ENCODE data around the gene NDRG3. TPM values are rescaled to one million over a fixed set of nuclear protein-coding genes. Genes with fewer than 3 reads are reported as not detected.
"Not testable (repeated sequence)": the region's sequence is repeated elsewhere in the genome, so short reads cannot be mapped to it uniquely, and the experiment has no call there.

Gene NDRG3
- total and polyA plus RNA-seq, 4 donors: 46.3 to 96.2 (median 85.0) TPM

- no peak for DNase-seq (ENCODE audit: low read depth in 4 of 6, low spot score in 6 of 6)
- WGBS (ENCODE audit: insufficient coverage): no CpG with 5 or more reads among the region's 6 CpGs
- H3K9me3 ChIP-seq (ENCODE audit: control insufficient read depth, insufficient read depth, low read length): no peaks in the 10 kb centered on the region
These were observed 61.1 kb downstream of the NDRG3 start for GRCh38 chr20:36684747-36685146.

GRCh38 chr20:36682311-36682710, 63.6 kb downstream of the NDRG3 start:
- no peak for DNase-seq (ENCODE audit: low read depth in 4 of 6, low spot score in 6 of 6)
- H3K27ac ChIP-seq (ENCODE audit: low read depth, low read length): no peak overlapping the region
- no peaks in the 10 kb centered on the region for H3K27me3 ChIP-seq (ENCODE audit: control insufficient read depth, insufficient read depth, low read length)
- no peak overlapping the region for H3K4me3 ChIP-seq (ENCODE audit: low read depth, low read length)
- peaks cover 42% of the 10 kb centered on the region for H3K36me3 ChIP-seq (ENCODE audit: control insufficient read depth, insufficient read depth, low read length)
- WGBS (ENCODE audit: insufficient coverage): no CpG with 5 or more reads among the region's 1 CpG
- no peaks in the 10 kb centered on the region for H3K4me1 ChIP-seq (ENCODE audit: control insufficient read depth, insufficient read depth, low read length)
- H3K9me3 ChIP-seq (ENCODE audit: control insufficient read depth, insufficient read depth, low read length): no peaks in the 10 kb centered on the region

More at GRCh38 chr20:36684747-36685146, 61.1 kb downstream of the NDRG3 start:
- Histone ChIP-seq H3K27ac (ENCODE audit: low read depth, low read length) (no peak overlapping the region), H3K4me1 (ENCODE audit: control insufficient read depth, insufficient read depth, low read length) (no peaks in the 10 kb centered on the region), H3K36me3 (ENCODE audit: control insufficient read depth, insufficient read depth, low read length) (peaks cover 29% of the 10 kb centered on the region), H3K4me3 (ENCODE audit: low read depth, low read length) (no peak overlapping the region), H3K27me3 (ENCODE audit: control insufficient read depth, insufficient read depth, low read length) (no peaks in the 10 kb centered on the region)

- Histone ChIP-seq H3K4me1 (ENCODE audit: control insufficient read depth, insufficient read depth, low read length) (no peaks in the 10 kb centered on the region), H3K36me3 (ENCODE audit: control insufficient read depth, insufficient read depth, low read length) (peaks cover 30% of the 10 kb centered on the region), H3K27me3 (ENCODE audit: control insufficient read depth, insufficient read depth, low read length) (no peaks in the 10 kb centered on the region), H3K9me3 (ENCODE audit: control insufficient read depth, insufficient read depth, low read length) (no peaks in the 10 kb centered on the region), H3K27ac (ENCODE audit: low read depth, low read length) (no peak overlapping the region), H3K4me3 (ENCODE audit: low read depth, low read length) (no peak overlapping the region)
- WGBS (ENCODE audit: insufficient coverage): 95% methylated on average over 8 of the region's 8 CpGs
- no peak for DNase-seq (ENCODE audit: low read depth in 4 of 6, low spot score in 6 of 6)
These were observed 68.5 kb downstream of the NDRG3 start for GRCh38 chr20:36677422-36677771.

GRCh38 chr20:36676701-36677421, 69.0 kb downstream of the NDRG3 start:
- H3K9me3 ChIP-seq (ENCODE audit: control insufficient read depth, insufficient read depth, low read length): no peaks in the 10 kb centered on the region
- H3K27ac ChIP-seq (ENCODE audit: low read depth, low read length): no peak overlapping the region
- no peaks in the 10 kb centered on the region for H3K27me3 ChIP-seq (ENCODE audit: control insufficient read depth, insufficient read depth, low read length)
- 96% methylated on average over 27 of the region's 27 CpGs for WGBS (ENCODE audit: insufficient coverage)
- H3K4me3 ChIP-seq (ENCODE audit: low read depth, low read length): no peak overlapping the region
- DNase-seq (ENCODE audit: low read depth in 4 of 6, low spot score in 6 of 6): no peak
- H3K4me1 ChIP-seq (ENCODE audit: control insufficient read depth, insufficient read depth, low read length): no peaks in the 10 kb centered on the region
- H3K36me3 ChIP-seq (ENCODE audit: control insufficient read depth, insufficient read depth, low read length): peaks cover 30% of the 10 kb centered on the region

- WGBS (ENCODE audit: insufficient coverage): 100% methylated on average over 8 of the region's 8 CpGs
- peaks cover 28% of the 10 kb centered on the region for H3K36me3 ChIP-seq (ENCODE audit: control insufficient read depth, insufficient read depth, low read length)
- not testable (repeated sequence) for H3K27ac ChIP-seq (ENCODE audit: low read depth, low read length); H3K9me3 ChIP-seq (ENCODE audit: control insufficient read depth, insufficient read depth, low read length); H3K27me3 ChIP-seq (ENCODE audit: control insufficient read depth, insufficient read depth, low read length); H3K4me1 ChIP-seq (ENCODE audit: control insufficient read depth, insufficient read depth, low read length); DNase-seq (ENCODE audit: low read depth in 4 of 6, low spot score in 6 of 6); H3K4me3 ChIP-seq (ENCODE audit: low read depth, low read length)
These were observed 70.3 kb downstream of the NDRG3 start for GRCh38 chr20:36675545-36675944.

GRCh38 chr20:36672991-36673390, 72.9 kb downstream of the NDRG3 start:
- H3K27me3 ChIP-seq (ENCODE audit: control insufficient read depth, insufficient read depth, low read length): no peaks in the 10 kb centered on the region
- 78% methylated on average over 2 of the region's 4 CpGs for WGBS (ENCODE audit: insufficient coverage)
- H3K36me3 ChIP-seq (ENCODE audit: control insufficient read depth, insufficient read depth, low read length): peaks cover 18% of the 10 kb centered on the region
- H3K9me3 ChIP-seq (ENCODE audit: control insufficient read depth, insufficient read depth, low read length): no peaks in the 10 kb centered on the region
- no peak overlapping the region for H3K27ac ChIP-seq (ENCODE audit: low read depth, low read length)
- H3K4me3 ChIP-seq (ENCODE audit: low read depth, low read length): no peak overlapping the region
- no peaks in the 10 kb centered on the region for H3K4me1 ChIP-seq (ENCODE audit: control insufficient read depth, insufficient read depth, low read length)
- no peak for DNase-seq (ENCODE audit: low read depth in 4 of 6, low spot score in 6 of 6)

GRCh38 chr20:36670665-36671357, 75.1 kb downstream of the NDRG3 start:
- Histone ChIP-seq H3K27ac (ENCODE audit: low read depth, low read length) (no peak overlapping the region), H3K4me3 (ENCODE audit: low read depth, low read length) (no peak overlapping the region), H3K4me1 (ENCODE audit: control insufficient read depth, insufficient read depth, low read length) (no peaks in the 10 kb centered on the region), H3K27me3 (ENCODE audit: control insufficient read depth, insufficient read depth, low read length) (no peaks in the 10 kb centered on the region), H3K36me3 (ENCODE audit: control insufficient read depth, insufficient read depth, low read length) (peaks cover 9% of the 10 kb centered on the region), H3K9me3 (ENCODE audit: control insufficient read depth, insufficient read depth, low read length) (no peaks in the 10 kb centered on the region)
- 89% methylated on average over 2 of the region's 3 CpGs for WGBS (ENCODE audit: insufficient coverage)
- no peak for DNase-seq (ENCODE audit: low read depth in 4 of 6, low spot score in 6 of 6)

- DNase-seq (ENCODE audit: low read depth in 4 of 6, low spot score in 6 of 6): peak in 2 of 6 donors; percentile 24 to 39
- no peak overlapping the region for H3K27ac ChIP-seq (ENCODE audit: low read depth, low read length)
- WGBS (ENCODE audit: insufficient coverage): 75% methylated on average over 2 of the region's 4 CpGs
- H3K27me3 ChIP-seq (ENCODE audit: control insufficient read depth, insufficient read depth, low read length): no peaks in the 10 kb centered on the region
- H3K4me1 ChIP-seq (ENCODE audit: control insufficient read depth, insufficient read depth, low read length): no peaks in the 10 kb centered on the region
- no peak overlapping the region for H3K4me3 ChIP-seq (ENCODE audit: low read depth, low read length)
- H3K9me3 ChIP-seq (ENCODE audit: control insufficient read depth, insufficient read depth, low read length): no peaks in the 10 kb centered on the region
- H3K36me3 ChIP-seq (ENCODE audit: control insufficient read depth, insufficient read depth, low read length): peaks cover 14% of the 10 kb centered on the region
These were observed 79.6 kb downstream of the NDRG3 start for GRCh38 chr20:36666181-36666740.

- Histone ChIP-seq H3K4me3 (ENCODE audit: low read depth, low read length) (no peak overlapping the region), H3K36me3 (ENCODE audit: control insufficient read depth, insufficient read depth, low read length) (peaks cover 11% of the 10 kb centered on the region), H3K27ac (ENCODE audit: low read depth, low read length) (no peak overlapping the region), H3K4me1 (ENCODE audit: control insufficient read depth, insufficient read depth, low read length) (no peaks in the 10 kb centered on the region), H3K9me3 (ENCODE audit: control insufficient read depth, insufficient read depth, low read length) (no peaks in the 10 kb centered on the region), H3K27me3 (ENCODE audit: control insufficient read depth, insufficient read depth, low read length) (no peaks in the 10 kb centered on the region)
- DNase-seq (ENCODE audit: low read depth in 4 of 6, low spot score in 6 of 6): no peak
- WGBS (ENCODE audit: insufficient coverage): no CpG with 5 or more reads among the region's 2 CpGs
These were observed 82.9 kb downstream of the NDRG3 start for GRCh38 chr20:36663031-36663430.

- Histone ChIP-seq H3K4me3 (ENCODE audit: low read depth, low read length) (no peak overlapping the region), H3K9me3 (ENCODE audit: control insufficient read depth, insufficient read depth, low read length) (no peaks in the 10 kb centered on the region), H3K4me1 (ENCODE audit: control insufficient read depth, insufficient read depth, low read length) (no peaks in the 10 kb centered on the region), H3K36me3 (ENCODE audit: control insufficient read depth, insufficient read depth, low read length) (peaks cover 23% of the 10 kb centered on the region), H3K27me3 (ENCODE audit: control insufficient read depth, insufficient read depth, low read length) (no peaks in the 10 kb centered on the region), H3K27ac (ENCODE audit: low read depth, low read length) (no peak overlapping the region)
- no peak for DNase-seq (ENCODE audit: low read depth in 4 of 6, low spot score in 6 of 6)
- 40% methylated on average over 1 of the region's 3 CpGs for WGBS (ENCODE audit: insufficient coverage)
These were observed 87.6 kb downstream of the NDRG3 start for GRCh38 chr20:36658300-36658699.

All from spinal cord (tissue), 10 donors.